Measurements from ENCODE around the gene ZXDC. TPM values are rescaled to one million over a fixed set of nuclear protein-coding genes. Genes with fewer than 3 reads are reported as not detected.

ZXDC gene
- total RNA-seq, 1 donor from 2014 or later = 18.8 TPM

DNA sequence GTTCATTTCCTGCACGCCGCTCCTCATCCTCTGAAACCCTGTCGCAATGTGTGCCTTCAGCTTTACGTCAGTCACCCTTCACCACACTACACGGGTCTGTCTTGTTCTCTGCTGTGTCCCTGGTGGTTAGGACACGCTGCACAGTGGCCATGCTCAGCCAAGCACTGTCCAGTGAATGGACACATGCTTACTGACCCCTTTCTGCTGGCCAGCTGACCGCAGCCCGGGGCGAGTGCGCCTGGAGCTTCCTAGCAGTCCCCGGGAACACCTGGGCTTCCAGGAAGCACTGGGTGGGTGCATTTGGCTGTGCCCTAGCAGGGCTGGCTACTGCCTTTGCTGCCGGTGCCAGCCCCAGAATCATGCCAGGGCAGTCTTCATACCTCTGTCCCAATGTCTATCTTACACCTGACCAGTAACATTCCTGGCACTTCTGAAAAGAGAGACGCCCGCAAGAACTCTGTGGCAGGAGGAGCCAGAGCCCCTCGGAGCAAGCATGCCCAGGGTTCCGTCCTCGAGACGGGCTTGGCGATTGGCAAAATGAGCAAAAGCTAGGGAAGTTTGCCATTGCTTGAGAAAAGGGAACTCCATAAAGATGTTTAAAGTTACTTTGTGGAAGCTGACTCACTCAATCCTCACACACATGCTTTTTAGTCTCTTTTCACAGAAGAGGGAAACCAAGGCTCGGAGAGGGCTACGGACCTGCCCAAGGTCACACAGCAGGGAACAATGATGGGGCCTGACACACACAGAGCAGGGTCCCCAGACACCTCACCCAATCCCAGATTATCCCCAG, 15.7 kb upstream of the ZXDC start:
- H3K36me3 ChIP-seq (ENCODE audit: control insufficient read depth in 3 of 3, insufficient read depth in 3 of 3, low read length in 3 of 3) = no peaks in the 10 kb centered on the region
- H3K4me1 ChIP-seq (ENCODE audit: control insufficient read depth in 3 of 3, insufficient read depth in 3 of 3, low read length in 3 of 3) = peaks cover 21 to 34% (median 33%) of the 10 kb centered on the region in 3 donors
- H3K27ac ChIP-seq (ENCODE audit: low read depth, low read length) = no peak overlapping the region
- H3K4me3 ChIP-seq (ENCODE audit: low read length in 3 of 3) = peak overlapping the region in 1 of 3 donors; percentile 6
- H3K27me3 ChIP-seq (ENCODE audit: control insufficient read depth in 3 of 3, insufficient read depth in 3 of 3, low read length in 3 of 3) = peaks cover 0 to 2% (median 0%) of the 10 kb centered on the region in 3 donors
- no peaks in the 10 kb centered on the region for H3K9me3 ChIP-seq (ENCODE audit: control insufficient read depth in 3 of 3, low read length in 3 of 3)
- H3K9ac ChIP-seq (ENCODE audit: low read depth in 1 of 3, low read length in 3 of 3) = peak overlapping the region in 2 of 3 donors; percentile 45 to 57

GRCh38 chr3:126490619-126491018, 14.9 kb upstream of the ZXDC start:
- Histone ChIP-seq H3K9ac (ENCODE audit: low read depth in 1 of 3, low read length in 3 of 3) (no peak overlapping the region), H3K4me1 (ENCODE audit: control insufficient read depth in 3 of 3, insufficient read depth in 3 of 3, low read length in 3 of 3) (peaks cover 25 to 41% (median 37%) of the 10 kb centered on the region in 3 donors), H3K4me3 (ENCODE audit: low read length in 3 of 3) (no peak overlapping the region), H3K36me3 (ENCODE audit: control insufficient read depth in 3 of 3, insufficient read depth in 3 of 3, low read length in 3 of 3) (no peaks in the 10 kb centered on the region), H3K27me3 (ENCODE audit: control insufficient read depth in 3 of 3, insufficient read depth in 3 of 3, low read length in 3 of 3) (peaks cover 0 to 2% (median 0%) of the 10 kb centered on the region in 3 donors), H3K27ac (ENCODE audit: low read depth, low read length) (no peak overlapping the region), H3K9me3 (ENCODE audit: control insufficient read depth in 3 of 3, low read length in 3 of 3) (no peaks in the 10 kb centered on the region)

DNA sequence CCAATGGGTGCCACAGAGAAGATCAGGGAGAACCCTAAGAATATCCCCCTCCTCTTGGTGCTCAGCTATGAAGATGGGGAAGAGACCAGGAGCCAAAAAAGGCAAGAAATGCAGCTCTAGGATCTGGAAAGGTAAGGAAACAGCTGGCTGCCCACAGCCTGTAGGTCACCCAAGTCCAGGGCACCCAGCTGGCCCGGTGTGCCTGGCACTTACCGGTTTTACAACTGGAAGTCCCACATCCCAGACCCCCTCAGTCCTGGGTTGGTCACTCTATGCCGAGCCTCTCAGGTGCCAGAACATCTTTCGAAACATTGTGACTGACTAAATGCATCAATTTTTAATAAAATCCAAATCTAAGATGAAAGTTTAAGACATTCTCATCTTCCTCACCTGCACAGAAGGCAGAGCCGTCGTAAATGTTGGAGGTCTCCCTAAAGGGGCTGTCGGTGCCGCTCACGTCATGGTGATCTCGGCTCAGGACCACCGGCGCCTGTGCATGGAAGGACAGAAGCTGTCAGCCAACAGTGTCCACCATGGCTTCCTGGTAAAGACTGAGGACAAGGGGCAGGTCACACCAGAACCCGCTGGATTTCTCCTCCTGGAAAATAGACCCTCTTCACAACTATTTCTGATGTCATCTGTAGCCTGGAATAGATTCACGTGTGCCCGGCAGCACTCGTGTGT, 13.3 kb upstream of the ZXDC start:
- H3K36me3 ChIP-seq (ENCODE audit: control insufficient read depth in 3 of 3, insufficient read depth in 3 of 3, low read length in 3 of 3) = no peaks in the 10 kb centered on the region
- H3K4me1 ChIP-seq (ENCODE audit: control insufficient read depth in 3 of 3, insufficient read depth in 3 of 3, low read length in 3 of 3) = peaks cover 33 to 51% (median 45%) of the 10 kb centered on the region in 3 donors
- no peak overlapping the region for H3K9ac ChIP-seq (ENCODE audit: low read depth in 1 of 3, low read length in 3 of 3)
- H3K27me3 ChIP-seq (ENCODE audit: control insufficient read depth in 3 of 3, insufficient read depth in 3 of 3, low read length in 3 of 3) = peaks cover 0 to 2% (median 0%) of the 10 kb centered on the region in 3 donors
- H3K27ac ChIP-seq (ENCODE audit: low read depth, low read length) = no peak overlapping the region
- no peak overlapping the region for H3K4me3 ChIP-seq (ENCODE audit: low read length in 3 of 3)
- H3K9me3 ChIP-seq (ENCODE audit: control insufficient read depth in 3 of 3, low read length in 3 of 3) = no peaks in the 10 kb centered on the region

DNA sequence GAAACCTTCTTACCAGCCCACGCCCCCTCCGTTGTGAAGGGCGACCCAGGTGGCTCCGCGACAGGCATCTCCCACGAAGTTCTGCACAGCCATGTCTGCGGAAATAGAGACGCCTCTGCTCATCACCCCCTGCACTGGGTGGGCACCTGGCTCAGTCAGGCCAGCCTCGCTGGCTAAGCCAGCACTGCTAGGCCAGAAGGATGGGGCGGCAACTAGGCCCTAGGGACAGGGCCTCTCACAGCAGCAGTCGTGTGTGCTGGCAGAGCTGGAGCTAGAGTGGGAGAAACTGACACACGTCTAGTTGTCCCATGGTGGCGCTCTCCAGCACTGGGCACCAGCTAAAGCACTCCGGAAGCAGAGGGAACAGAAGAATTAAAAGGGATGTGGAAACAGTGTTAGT, 12.5 kb upstream of the ZXDC start:
- Histone ChIP-seq H3K4me1 (ENCODE audit: control insufficient read depth in 3 of 3, insufficient read depth in 3 of 3, low read length in 3 of 3) (peaks cover 33 to 59% (median 54%) of the 10 kb centered on the region in 3 donors), H3K27ac (ENCODE audit: low read depth, low read length) (no peak overlapping the region), H3K9ac (ENCODE audit: low read depth in 1 of 3, low read length in 3 of 3) (no peak overlapping the region), H3K9me3 (ENCODE audit: control insufficient read depth in 3 of 3, low read length in 3 of 3) (no peaks in the 10 kb centered on the region), H3K4me3 (ENCODE audit: low read length in 3 of 3) (no peak overlapping the region), H3K36me3 (ENCODE audit: control insufficient read depth in 3 of 3, insufficient read depth in 3 of 3, low read length in 3 of 3) (no peaks in the 10 kb centered on the region), H3K27me3 (ENCODE audit: control insufficient read depth in 3 of 3, insufficient read depth in 3 of 3, low read length in 3 of 3) (peaks cover 0 to 2% (median 0%) of the 10 kb centered on the region in 3 donors)

DNA sequence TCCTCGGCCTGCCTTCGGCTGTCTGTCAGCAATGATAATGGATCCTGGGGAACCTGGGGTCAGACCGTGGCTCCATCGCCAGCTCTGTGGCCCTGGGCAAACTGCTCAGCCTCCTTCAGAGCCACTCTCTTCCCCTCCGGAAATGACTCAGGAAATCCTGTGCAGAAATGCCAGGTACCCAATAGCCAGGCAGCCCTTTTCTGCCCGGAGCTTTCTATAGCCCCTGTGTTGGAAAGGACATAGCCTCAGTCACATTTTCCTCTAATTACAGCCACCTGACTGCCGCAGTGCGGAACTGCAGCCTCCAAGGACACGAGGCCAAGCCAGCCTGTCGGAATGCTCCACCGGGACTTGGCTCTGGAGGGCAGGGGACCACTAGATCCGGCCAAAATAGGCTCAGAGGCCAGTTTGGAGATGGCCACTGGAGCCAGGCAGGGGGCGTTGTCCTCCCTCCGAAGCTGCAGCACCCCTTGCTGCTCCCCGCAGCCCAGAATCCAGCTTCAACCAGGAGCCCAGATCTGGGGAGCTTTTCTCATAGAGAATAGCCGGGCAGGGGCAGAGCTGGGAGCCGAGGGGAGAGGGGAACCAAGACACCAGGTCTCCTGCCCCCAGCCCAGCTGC, 11.6 kb upstream of the ZXDC start:
- Histone ChIP-seq H3K27me3 (ENCODE audit: control insufficient read depth in 3 of 3, insufficient read depth in 3 of 3, low read length in 3 of 3) (peaks cover 0 to under 1% (median 0%) of the 10 kb centered on the region in 3 donors), H3K9ac (ENCODE audit: low read depth in 1 of 3, low read length in 3 of 3) (peak overlapping the region in 2 of 3 donors; percentile 40 to 72), H3K36me3 (ENCODE audit: control insufficient read depth in 3 of 3, insufficient read depth in 3 of 3, low read length in 3 of 3) (no peaks in the 10 kb centered on the region), H3K4me3 (ENCODE audit: low read length in 3 of 3) (no peak overlapping the region), H3K9me3 (ENCODE audit: control insufficient read depth in 3 of 3, low read length in 3 of 3) (no peaks in the 10 kb centered on the region), H3K27ac (ENCODE audit: low read depth, low read length) (peak overlapping the region; percentile 15), H3K4me1 (ENCODE audit: control insufficient read depth in 3 of 3, insufficient read depth in 3 of 3, low read length in 3 of 3) (peaks cover 33 to 60% (median 54%) of the 10 kb centered on the region in 3 donors)

GRCh38 chr3:126486360-126486847, 10.7 kb upstream of the ZXDC start:
- Histone ChIP-seq H3K4me1 (ENCODE audit: control insufficient read depth in 3 of 3, insufficient read depth in 3 of 3, low read length in 3 of 3) (peaks cover 33 to 65% (median 56%) of the 10 kb centered on the region in 3 donors), H3K27ac (ENCODE audit: low read depth, low read length) (peak overlapping the region; percentile 26)

GRCh38 chr3:126485956-126486355, 10.3 kb upstream of the ZXDC start:
- H3K4me3 ChIP-seq (ENCODE audit: low read length in 3 of 3) = no peak overlapping the region
- H3K4me1 ChIP-seq (ENCODE audit: control insufficient read depth in 3 of 3, insufficient read depth in 3 of 3, low read length in 3 of 3) = peaks cover 30 to 65% (median 52%) of the 10 kb centered on the region in 3 donors
- no peaks in the 10 kb centered on the region for H3K9me3 ChIP-seq (ENCODE audit: control insufficient read depth in 3 of 3, low read length in 3 of 3)
- H3K36me3 ChIP-seq (ENCODE audit: control insufficient read depth in 3 of 3, insufficient read depth in 3 of 3, low read length in 3 of 3) = no peaks in the 10 kb centered on the region
- no peak overlapping the region for H3K27ac ChIP-seq (ENCODE audit: low read depth, low read length)
- H3K27me3 ChIP-seq (ENCODE audit: control insufficient read depth in 3 of 3, insufficient read depth in 3 of 3, low read length in 3 of 3) = no peaks in the 10 kb centered on the region
- no peak overlapping the region for H3K9ac ChIP-seq (ENCODE audit: low read depth in 1 of 3, low read length in 3 of 3)

More at GRCh38 chr3:126486360-126486847, 10.7 kb upstream of the ZXDC start:
- peak overlapping the region in 1 of 3 donors; percentile 6 for H3K4me3 ChIP-seq (ENCODE audit: low read length in 3 of 3)
- no peaks in the 10 kb centered on the region for H3K27me3 ChIP-seq (ENCODE audit: control insufficient read depth in 3 of 3, insufficient read depth in 3 of 3, low read length in 3 of 3)
- H3K9ac ChIP-seq (ENCODE audit: low read depth in 1 of 3, low read length in 3 of 3) = peak overlapping the region in 1 of 3 donors; percentile 40
- no peaks in the 10 kb centered on the region for H3K36me3 ChIP-seq (ENCODE audit: control insufficient read depth in 3 of 3, insufficient read depth in 3 of 3, low read length in 3 of 3)
- H3K9me3 ChIP-seq (ENCODE audit: control insufficient read depth in 3 of 3, low read length in 3 of 3) = no peaks in the 10 kb centered on the region

GRCh38 chr3:126485176-126485897, 9.6 kb upstream of the ZXDC start:
- Histone ChIP-seq H3K4me3 (ENCODE audit: low read length in 3 of 3) (no peak overlapping the region), H3K4me1 (ENCODE audit: control insufficient read depth in 3 of 3, insufficient read depth in 3 of 3, low read length in 3 of 3) (peaks cover 27 to 63% (median 47%) of the 10 kb centered on the region in 3 donors), H3K9ac (ENCODE audit: low read depth in 1 of 3, low read length in 3 of 3) (no peak overlapping the region), H3K9me3 (ENCODE audit: control insufficient read depth in 3 of 3, low read length in 3 of 3) (no peaks in the 10 kb centered on the region), H3K27me3 (ENCODE audit: control insufficient read depth in 3 of 3, insufficient read depth in 3 of 3, low read length in 3 of 3) (no peaks in the 10 kb centered on the region), H3K27ac (ENCODE audit: low read depth, low read length) (no peak overlapping the region), H3K36me3 (ENCODE audit: control insufficient read depth in 3 of 3, insufficient read depth in 3 of 3, low read length in 3 of 3) (no peaks in the 10 kb centered on the region)

DNA sequence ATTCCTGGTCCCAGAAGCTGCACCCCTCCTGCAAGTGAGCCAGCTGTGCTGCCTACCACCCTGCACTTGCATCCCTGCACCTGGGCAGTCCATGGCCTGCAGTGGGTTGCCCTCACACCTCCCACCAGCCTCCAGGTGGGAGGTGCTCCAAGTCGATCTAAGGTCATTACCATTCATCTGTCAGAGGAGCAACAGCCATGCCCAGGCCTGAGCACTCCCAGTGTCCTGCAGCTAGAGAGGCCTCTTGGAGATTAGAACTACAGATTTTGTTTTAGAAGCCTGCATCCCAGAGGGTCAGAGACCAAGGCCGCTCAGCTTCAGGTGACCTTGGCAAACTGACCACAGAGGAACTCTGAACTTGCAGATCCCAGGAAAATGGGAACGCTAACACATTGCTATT, 9.0 kb upstream of the ZXDC start:
- no peaks in the 10 kb centered on the region for H3K36me3 ChIP-seq (ENCODE audit: control insufficient read depth in 3 of 3, insufficient read depth in 3 of 3, low read length in 3 of 3)
- H3K9ac ChIP-seq (ENCODE audit: low read depth in 1 of 3, low read length in 3 of 3) = peak overlapping the region in 2 of 3 donors; percentile 53 to 79
- peak overlapping the region in 2 of 3 donors; percentile 24 to 49 for H3K4me3 ChIP-seq (ENCODE audit: low read length in 3 of 3)
- H3K27ac ChIP-seq (ENCODE audit: low read depth, low read length) = no peak overlapping the region
- H3K27me3 ChIP-seq (ENCODE audit: control insufficient read depth in 3 of 3, insufficient read depth in 3 of 3, low read length in 3 of 3) = no peaks in the 10 kb centered on the region
- H3K4me1 ChIP-seq (ENCODE audit: control insufficient read depth in 3 of 3, insufficient read depth in 3 of 3, low read length in 3 of 3) = peaks cover 27 to 62% (median 44%) of the 10 kb centered on the region in 3 donors
- H3K9me3 ChIP-seq (ENCODE audit: control insufficient read depth in 3 of 3, low read length in 3 of 3) = no peaks in the 10 kb centered on the region
